Stimulated activated CD8-positive, alpha-beta memory T cell treated with anti-CD3 and anti-CD28 coated beads, Interleukin-15, amount 100 ng/mL, for 48 hours (primary cell): ENCODE data around the gene USP32.
"Not testable (repeated sequence)": the region's sequence is repeated elsewhere in the genome, so short reads cannot be mapped to it uniquely, and the experiment has no call there.

Experiments
- DNase-seq, 2 donors: peaks; one replicate each; pipeline ENCODE4 v3.0.0-alpha.2; 2020; ENCODE audit warnings: low read depth in 2 of 2

The USP32 gene

GRCh38 chr17:60410001-60410400 lies 18.1 kb upstream of the USP32 start:
- DNase-seq = no peak

- no peak for DNase-seq
Measured at GRCh38 chr17:60406887-60407286, 15.0 kb upstream of the USP32 start.

- DNase-seq = no peak
Measured at GRCh38 chr17:60403962-60404361, 12.0 kb upstream of the USP32 start.

DNA sequence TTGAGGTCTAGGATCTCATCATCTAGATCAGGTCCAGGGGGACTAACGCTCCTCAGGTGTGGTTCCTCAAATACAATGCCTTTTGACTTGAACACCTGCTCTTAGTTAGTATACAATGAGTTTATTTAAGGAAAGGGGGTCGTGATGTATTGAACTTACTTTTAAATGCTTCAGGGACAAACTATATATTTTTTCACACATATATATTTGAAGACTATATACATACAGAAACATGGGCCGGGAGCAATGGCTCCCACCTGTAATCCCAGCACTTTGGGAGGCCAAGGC lies 11.5 kb upstream of the USP32 start:
- DNase-seq = no peak

- DNase-seq = no peak
Measured at GRCh38 chr17:60401819-60402218, 9.9 kb upstream of the USP32 start.

GRCh38 chr17:60398227-60398959 lies 6.5 kb upstream of the USP32 start:
- no peak for DNase-seq

DNA sequence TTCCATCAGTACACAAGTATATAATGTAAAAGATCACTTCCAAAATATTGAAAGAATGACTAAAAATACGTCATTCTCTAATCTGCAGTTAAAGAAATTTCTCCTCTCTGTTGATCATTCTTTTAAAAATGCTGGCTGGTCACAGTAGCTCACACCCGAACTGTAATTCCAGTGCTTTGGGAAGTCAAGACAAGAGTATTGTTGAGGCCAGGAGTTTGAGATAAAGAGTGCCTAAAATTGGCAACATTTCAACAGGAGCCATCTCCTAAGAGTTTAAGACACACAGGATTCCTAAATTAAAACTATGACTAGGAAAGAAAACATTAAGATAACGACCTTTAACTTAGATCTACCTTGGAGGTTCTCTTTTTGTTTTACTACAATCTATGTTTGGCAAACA lies 4.5 kb upstream of the USP32 start:
- DNase-seq = no peak

DNA sequence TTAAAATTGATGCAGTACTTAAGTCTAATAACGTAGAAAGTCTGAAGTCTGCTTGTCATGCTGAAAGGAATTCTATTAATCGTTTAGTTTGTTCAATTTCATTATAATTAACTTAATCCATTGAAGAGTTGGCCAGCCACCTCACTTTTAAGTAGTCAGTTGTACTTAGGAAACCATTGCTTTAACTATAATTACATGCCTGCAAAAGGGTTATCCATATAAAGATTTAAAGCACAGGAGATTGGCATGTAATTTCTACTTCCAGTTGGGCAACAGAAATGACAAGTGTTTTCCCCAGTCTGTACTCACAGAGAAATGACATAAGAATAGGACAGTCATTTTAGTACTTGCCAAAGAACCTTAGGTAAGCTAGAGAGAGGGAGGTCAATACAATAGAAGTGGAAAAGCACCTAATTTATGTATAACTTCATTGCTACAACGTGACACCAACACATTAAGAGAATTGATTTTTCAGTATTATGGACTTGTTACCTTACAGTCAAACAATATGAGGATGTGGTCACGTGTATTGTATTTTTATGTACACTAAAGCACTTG lies 3.7 kb upstream of the USP32 start:
- no peak for DNase-seq

GRCh38 chr17:60393840-60394723 lies 2.1 kb upstream of the USP32 start:
- DNase-seq = no peak

- peak in 1 of 2 donors; percentile 15 for DNase-seq
Measured at GRCh38 chr17:60392845-60393702, 1.1 kb upstream of the USP32 start.

DNA sequence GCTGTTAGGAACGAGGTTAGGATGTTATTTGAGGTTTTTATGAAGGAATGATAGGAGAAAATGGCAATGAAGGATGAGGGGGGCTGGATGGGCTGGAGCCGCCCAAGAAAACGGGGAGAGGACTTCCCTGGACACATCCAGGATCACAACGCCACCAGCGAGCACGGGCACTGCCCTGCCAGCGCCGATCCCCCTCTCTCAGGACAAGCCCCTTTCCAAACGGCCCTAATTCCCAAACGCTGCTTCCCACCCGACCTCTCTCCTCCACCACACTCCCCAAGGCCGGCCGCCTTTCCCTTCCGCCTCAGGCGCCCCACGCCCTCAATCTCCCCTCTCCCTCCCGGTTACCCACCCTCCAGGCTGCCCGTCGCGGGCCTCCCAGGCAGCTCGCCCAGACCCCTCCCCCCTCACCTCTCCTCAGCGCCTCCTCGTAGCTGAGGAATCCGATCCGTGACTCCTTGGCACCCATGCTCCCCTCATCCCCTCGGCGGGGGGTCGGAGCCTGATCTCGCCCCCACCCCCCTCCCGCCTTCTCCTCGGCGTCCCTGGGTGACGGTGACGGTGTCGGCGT lies 377 bp downstream of the USP32 start:
- DNase-seq = no peak

GRCh38 chr17:60390925-60391470 lies 935 bp downstream of the USP32 start:
- no peak for DNase-seq

GRCh38 chr17:60390186-60390585 lies 1.7 kb downstream of the USP32 start:
- DNase-seq = no peak

GRCh38 chr17:60388742-60389141 lies 3.2 kb downstream of the USP32 start:
- no peak for DNase-seq

- no peak for DNase-seq
Measured at GRCh38 chr17:60387666-60388065, 4.3 kb downstream of the USP32 start.

DNA sequence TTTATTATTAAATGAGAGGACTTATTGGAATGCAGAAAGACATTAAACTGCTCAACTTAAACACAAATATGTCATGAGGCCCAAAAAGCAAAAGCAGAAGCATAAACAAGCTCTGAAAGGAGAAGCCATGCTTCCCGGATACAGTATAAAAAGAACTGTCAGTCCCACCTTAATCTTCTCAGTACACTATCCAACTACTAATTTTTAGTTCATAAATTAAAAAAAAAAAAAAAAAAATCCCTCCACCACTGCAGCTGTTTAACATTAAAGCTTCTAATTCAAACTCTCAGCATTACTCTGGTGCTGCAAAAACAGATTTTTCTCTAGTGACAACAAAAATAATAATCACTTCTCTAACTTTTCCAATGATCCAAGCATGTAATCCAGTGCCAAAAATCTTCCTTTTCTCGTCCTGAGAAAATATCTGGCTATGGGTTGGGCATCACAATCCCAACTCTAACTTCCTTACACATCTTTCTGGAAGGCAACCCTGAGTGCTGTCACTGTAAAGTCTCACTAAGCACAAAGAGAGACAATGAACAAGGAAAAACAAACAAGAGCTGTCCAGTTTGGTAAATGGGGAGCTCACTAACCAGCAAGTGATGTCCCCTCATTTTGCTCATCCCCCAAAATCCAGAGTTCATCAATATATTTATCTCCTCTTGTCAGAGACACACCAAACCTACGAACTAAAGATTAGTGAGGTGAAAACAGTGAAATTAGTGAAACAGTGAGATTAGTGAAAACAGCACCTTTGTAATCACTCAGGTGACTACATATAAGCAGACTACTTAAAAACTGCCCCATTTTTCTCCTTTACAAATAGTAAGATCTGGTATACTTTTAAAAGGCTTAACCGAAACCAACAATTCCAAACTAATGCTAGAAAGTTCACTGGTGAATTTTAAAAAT lies 5.5 kb downstream of the USP32 start:
- DNase-seq = no peak

DNA sequence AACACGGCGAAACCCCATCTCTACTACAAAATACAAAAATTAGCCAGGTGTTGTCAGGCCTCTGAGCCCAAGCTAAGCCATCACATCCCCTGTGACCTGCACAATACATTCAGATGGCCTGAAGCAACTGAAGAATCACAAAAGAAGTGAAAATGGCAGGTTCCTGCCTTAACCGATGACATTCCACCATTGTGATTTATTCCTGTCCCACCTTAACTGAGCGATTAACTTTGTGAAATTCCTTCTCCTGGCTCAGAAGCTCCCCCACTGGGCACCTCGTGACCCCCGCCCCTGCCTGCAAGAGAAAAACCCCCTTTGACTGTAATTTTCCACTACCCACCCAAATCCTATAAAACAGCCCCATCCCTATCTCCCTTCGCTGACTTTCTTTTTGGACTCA lies 7.0 kb downstream of the USP32 start:
- DNase-seq = not testable (repeated sequence)

GRCh38 chr17:60383379-60383778 lies 8.6 kb downstream of the USP32 start:
- no peak for DNase-seq

DNA sequence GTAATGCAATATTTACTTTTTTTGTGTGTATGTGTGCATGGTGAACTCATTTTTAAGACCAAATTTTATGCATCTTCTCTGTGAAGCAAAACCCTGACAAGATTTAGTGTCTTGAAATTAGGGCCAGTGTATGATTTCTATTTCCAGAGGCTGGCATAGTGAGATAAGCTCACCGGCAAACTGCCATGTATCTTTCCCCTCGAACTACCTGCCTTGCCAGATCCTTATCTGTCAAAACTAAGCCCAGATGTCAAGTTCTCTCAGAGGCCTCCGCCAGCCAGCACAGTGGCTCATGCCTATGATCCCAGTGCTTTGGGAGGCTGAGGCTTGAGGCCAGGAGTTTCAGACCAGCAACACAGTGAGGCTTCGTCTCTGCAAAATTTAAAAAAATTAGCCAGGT lies 10.0 kb downstream of the USP32 start:
- DNase-seq = no peak

GRCh38 chr17:60379461-60379860 lies 12.5 kb downstream of the USP32 start:
- not testable (repeated sequence) for DNase-seq
